Mucosa of stomach (tissue), 1 donor: Measurements from ENCODE around the gene CLOCK.

Source experiments
- H3K27me3 ChIP-seq: one replicate; pipeline ENCODE4 v1.7.0; 2013; ENCODE audit warnings: mild to moderate bottlenecking, low read length; ENCODE audit not compliant: control insufficient read depth, insufficient read depth
- H3K36me3 ChIP-seq: one replicate; pipeline ENCODE4 v1.7.0; 2013; ENCODE audit warnings: low read length; ENCODE audit not compliant: control insufficient read depth, insufficient read depth
- H3K4me1 ChIP-seq: one replicate; pipeline ENCODE4 v1.7.0; 2013; ENCODE audit warnings: mild to moderate bottlenecking, low read length; ENCODE audit not compliant: control insufficient read depth, insufficient read depth
- H3K4me3 ChIP-seq: one replicate; pipeline ENCODE4 v1.7.0; 2013; ENCODE audit warnings: low read length
- H3K9ac ChIP-seq: one replicate; pipeline ENCODE4 v1.7.0; 2013; ENCODE audit warnings: mild to moderate bottlenecking, low read length, moderate library complexity
- H3K9me3 ChIP-seq: one replicate; pipeline ENCODE4 v1.7.0; 2013; ENCODE audit warnings: mild to moderate bottlenecking, low read length, moderate library complexity; ENCODE audit not compliant: control insufficient read depth
- donor health status: Pancreatic carcinoma.

CLOCK gene

GRCh38 chr4:55458611-55459010 is 88.1 kb downstream of the CLOCK start:
- peaks cover 5% of the 10 kb centered on the region for H3K4me1 ChIP-seq
- no peaks in the 10 kb centered on the region for H3K27me3 ChIP-seq
- H3K36me3 ChIP-seq = no peaks in the 10 kb centered on the region
- no peak overlapping the region for H3K4me3 ChIP-seq
- no peak overlapping the region for H3K9ac ChIP-seq
- no peaks in the 10 kb centered on the region for H3K9me3 ChIP-seq

GRCh38 chr4:55458164-55458563 is 88.5 kb downstream of the CLOCK start:
- peaks cover 5% of the 10 kb centered on the region for H3K4me1 ChIP-seq
- H3K36me3 ChIP-seq = no peaks in the 10 kb centered on the region

GRCh38 chr4:55450566-55450965 is 96.1 kb downstream of the CLOCK start:
- Histone ChIP-seq H3K4me1 (peaks cover 5% of the 10 kb centered on the region), H3K36me3 (no peaks in the 10 kb centered on the region), H3K4me3 (no peak overlapping the region), H3K9me3 (no peaks in the 10 kb centered on the region), H3K27me3 (no peaks in the 10 kb centered on the region), H3K9ac (no peak overlapping the region)

More at GRCh38 chr4:55458164-55458563, 88.5 kb downstream of the CLOCK start:
- Histone ChIP-seq H3K27me3 (no peaks in the 10 kb centered on the region), H3K4me3 (no peak overlapping the region), H3K9ac (no peak overlapping the region), H3K9me3 (no peaks in the 10 kb centered on the region)

- Histone ChIP-seq H3K27me3 (no peaks in the 10 kb centered on the region), H3K9me3 (no peaks in the 10 kb centered on the region), H3K4me3 (no peak overlapping the region), H3K4me1 (no peaks in the 10 kb centered on the region), H3K9ac (no peak overlapping the region), H3K36me3 (no peaks in the 10 kb centered on the region)
Measured at GRCh38 chr4:55447831-55448230, 98.9 kb downstream of the CLOCK start.

- no peak overlapping the region for H3K4me3 ChIP-seq
- no peaks in the 10 kb centered on the region for H3K9me3 ChIP-seq
- H3K27me3 ChIP-seq = no peaks in the 10 kb centered on the region
- no peak overlapping the region for H3K9ac ChIP-seq
- no peaks in the 10 kb centered on the region for H3K4me1 ChIP-seq
- no peaks in the 10 kb centered on the region for H3K36me3 ChIP-seq
Measured at GRCh38 chr4:55447108-55447708, 99.5 kb downstream of the CLOCK start.

- Histone ChIP-seq H3K4me3 (no peak overlapping the region), H3K27me3 (no peaks in the 10 kb centered on the region), H3K4me1 (no peaks in the 10 kb centered on the region), H3K9ac (no peak overlapping the region), H3K9me3 (no peaks in the 10 kb centered on the region), H3K36me3 (no peaks in the 10 kb centered on the region)
Measured at GRCh38 chr4:55446578-55446922, 100.2 kb downstream of the CLOCK start.

- H3K4me1 ChIP-seq = no peaks in the 10 kb centered on the region
- no peaks in the 10 kb centered on the region for H3K9me3 ChIP-seq
- H3K9ac ChIP-seq = no peak overlapping the region
- no peaks in the 10 kb centered on the region for H3K36me3 ChIP-seq
- H3K27me3 ChIP-seq = no peaks in the 10 kb centered on the region
- no peak overlapping the region for H3K4me3 ChIP-seq
Measured at GRCh38 chr4:55445921-55446577, 100.7 kb downstream of the CLOCK start.

GRCh38 chr4:55444827-55445226 is 101.9 kb downstream of the CLOCK start:
- Histone ChIP-seq H3K4me1 (no peaks in the 10 kb centered on the region), H3K4me3 (no peak overlapping the region), H3K36me3 (no peaks in the 10 kb centered on the region), H3K27me3 (no peaks in the 10 kb centered on the region), H3K9me3 (no peaks in the 10 kb centered on the region), H3K9ac (no peak overlapping the region)

GRCh38 chr4:55442541-55442940 is 104.2 kb downstream of the CLOCK start:
- H3K27me3 ChIP-seq = no peaks in the 10 kb centered on the region
- no peaks in the 10 kb centered on the region for H3K36me3 ChIP-seq
- H3K4me1 ChIP-seq = peaks cover 7% of the 10 kb centered on the region
- H3K9me3 ChIP-seq = no peaks in the 10 kb centered on the region
- H3K4me3 ChIP-seq = no peak overlapping the region
- H3K9ac ChIP-seq = no peak overlapping the region

GRCh38 chr4:55440786-55441185 is 105.9 kb downstream of the CLOCK start:
- no peaks in the 10 kb centered on the region for H3K9me3 ChIP-seq
- no peak overlapping the region for H3K9ac ChIP-seq
- peaks cover 12% of the 10 kb centered on the region for H3K4me1 ChIP-seq
- H3K27me3 ChIP-seq = no peaks in the 10 kb centered on the region
- no peaks in the 10 kb centered on the region for H3K36me3 ChIP-seq
- H3K4me3 ChIP-seq = no peak overlapping the region

- no peak overlapping the region for H3K9ac ChIP-seq
- no peaks in the 10 kb centered on the region for H3K27me3 ChIP-seq
- H3K9me3 ChIP-seq = no peaks in the 10 kb centered on the region
- peaks cover 12% of the 10 kb centered on the region for H3K4me1 ChIP-seq
- no peak overlapping the region for H3K4me3 ChIP-seq
- H3K36me3 ChIP-seq = no peaks in the 10 kb centered on the region
Measured at GRCh38 chr4:55439023-55439422, 107.7 kb downstream of the CLOCK start.

GRCh38 chr4:55438314-55438713 is 108.4 kb downstream of the CLOCK start:
- peak overlapping the region; percentile 32 for H3K9ac ChIP-seq
- H3K4me1 ChIP-seq = peaks cover 12% of the 10 kb centered on the region
- no peaks in the 10 kb centered on the region for H3K36me3 ChIP-seq
- no peaks in the 10 kb centered on the region for H3K9me3 ChIP-seq
- H3K27me3 ChIP-seq = no peaks in the 10 kb centered on the region
- no peak overlapping the region for H3K4me3 ChIP-seq
